Measurements from ENCODE around the gene MITF.
"Not testable (repeated sequence)": the region's sequence is repeated elsewhere in the genome, so short reads cannot be mapped to it uniquely, and the experiment has no call there.

The MITF gene

DNA sequence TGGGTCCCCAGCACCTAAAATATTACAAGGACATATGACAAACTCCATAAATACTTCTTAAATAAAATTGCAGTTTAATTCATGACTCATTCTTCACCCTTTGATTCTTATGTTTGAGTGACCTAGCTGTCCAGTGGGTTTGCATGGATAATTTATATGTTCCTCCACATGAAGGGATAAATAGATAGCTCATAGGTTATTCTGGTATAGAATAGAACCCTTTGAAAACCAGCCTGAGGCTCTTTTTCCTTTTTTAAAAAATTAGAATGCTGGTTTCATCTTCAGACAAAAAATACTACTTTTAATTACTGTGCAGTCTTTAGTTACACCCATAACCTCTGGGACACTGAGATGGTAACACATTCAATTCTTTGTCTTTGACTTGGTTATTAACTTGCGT lies 163.1 kb downstream of the MITF start:
- DNase-seq (ENCODE audit: extremely low read depth, low read depth): no peak
- no peak overlapping the region for H3K4me3 ChIP-seq (replicated peaks; ENCODE audit: low read depth, low read length)

DNA sequence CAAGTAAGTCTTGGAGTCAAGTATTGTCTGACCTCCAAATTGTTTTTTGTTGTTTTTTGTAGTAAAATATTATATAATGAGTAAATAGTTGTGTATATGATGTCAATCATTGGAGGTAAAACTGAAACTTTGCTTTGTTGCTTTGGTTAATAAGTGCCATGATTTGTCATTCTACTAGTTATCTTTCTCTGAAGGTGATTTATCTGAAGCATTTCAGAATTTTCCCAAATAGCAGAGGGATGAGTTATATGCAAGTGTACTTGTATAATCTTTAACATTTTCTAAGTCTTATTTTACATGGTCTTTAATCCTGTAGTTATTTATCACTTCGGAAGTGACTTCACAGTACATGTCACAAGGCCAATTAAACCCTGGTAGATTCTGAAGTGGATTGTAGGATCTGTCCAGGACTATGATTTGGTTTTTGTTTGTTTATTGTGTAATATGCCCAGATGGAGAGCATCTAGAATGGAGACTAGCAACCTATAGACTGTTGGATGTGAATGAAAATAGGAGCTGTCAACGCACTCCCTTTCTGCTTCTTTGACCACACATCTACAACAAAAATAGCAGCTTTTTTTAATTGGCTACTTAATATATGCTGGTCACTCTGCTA lies 167.2 kb downstream of the MITF start:
- TF ChIP-seq, protein P1, sequence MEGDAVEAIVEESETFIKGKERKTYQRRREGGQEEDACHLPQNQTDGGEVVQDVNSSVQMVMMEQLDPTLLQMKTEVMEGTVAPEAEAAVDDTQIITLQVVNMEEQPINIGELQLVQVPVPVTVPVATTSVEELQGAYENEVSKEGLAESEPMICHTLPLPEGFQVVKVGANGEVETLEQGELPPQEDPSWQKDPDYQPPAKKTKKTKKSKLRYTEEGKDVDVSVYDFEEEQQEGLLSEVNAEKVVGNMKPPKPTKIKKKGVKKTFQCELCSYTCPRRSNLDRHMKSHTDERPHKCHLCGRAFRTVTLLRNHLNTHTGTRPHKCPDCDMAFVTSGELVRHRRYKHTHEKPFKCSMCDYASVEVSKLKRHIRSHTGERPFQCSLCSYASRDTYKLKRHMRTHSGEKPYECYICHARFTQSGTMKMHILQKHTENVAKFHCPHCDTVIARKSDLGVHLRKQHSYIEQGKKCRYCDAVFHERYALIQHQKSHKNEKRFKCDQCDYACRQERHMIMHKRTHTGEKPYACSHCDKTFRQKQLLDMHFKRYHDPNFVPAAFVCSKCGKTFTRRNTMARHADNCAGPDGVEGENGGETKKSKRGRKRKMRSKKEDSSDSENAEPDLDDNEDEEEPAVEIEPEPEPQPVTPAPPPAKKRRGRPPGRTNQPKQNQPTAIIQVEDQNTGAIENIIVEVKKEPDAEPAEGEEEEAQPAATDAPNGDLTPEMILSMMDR (IDR thresholded peaks at IDR 0.05; ENCODE audit: low read depth, low read length, missing control alignments): no peak
- H3K4me3 ChIP-seq (replicated peaks; ENCODE audit: low read depth, low read length): no peak overlapping the region
- DNase-seq (ENCODE audit: extremely low read depth, low read depth): no peak

More for the DNA sequence above, 163.1 kb downstream of the MITF start:
- TF ChIP-seq, protein P1 (IDR thresholded peaks at IDR 0.05; ENCODE audit: low read depth, low read length, missing control alignments): no peak

DNA sequence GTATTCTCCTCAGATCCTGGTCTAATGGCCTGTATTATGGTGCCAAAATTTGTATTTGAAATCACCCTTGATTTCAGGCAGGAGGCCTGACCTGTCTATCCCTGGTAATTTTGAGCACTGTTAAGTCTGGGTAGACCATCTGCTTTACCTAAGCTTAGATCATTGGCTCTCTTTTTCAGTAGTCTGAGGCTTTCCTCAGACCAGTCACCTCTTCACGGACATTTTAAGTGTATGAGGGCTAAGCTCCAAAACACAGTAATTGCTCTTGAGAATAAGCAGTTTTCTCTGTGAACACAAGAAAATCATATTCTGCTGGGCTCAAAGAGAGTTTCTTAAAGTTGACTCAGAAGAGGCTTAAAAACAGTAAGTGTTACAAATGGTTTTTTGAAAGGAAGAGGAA lies 168.3 kb downstream of the MITF start:
- no peak for DNase-seq (ENCODE audit: extremely low read depth, low read depth)
- H3K4me3 ChIP-seq (replicated peaks; ENCODE audit: low read depth, low read length): no peak overlapping the region
- TF ChIP-seq, protein P1 (IDR thresholded peaks at IDR 0.05; ENCODE audit: low read depth, low read length, missing control alignments): no peak

DNA sequence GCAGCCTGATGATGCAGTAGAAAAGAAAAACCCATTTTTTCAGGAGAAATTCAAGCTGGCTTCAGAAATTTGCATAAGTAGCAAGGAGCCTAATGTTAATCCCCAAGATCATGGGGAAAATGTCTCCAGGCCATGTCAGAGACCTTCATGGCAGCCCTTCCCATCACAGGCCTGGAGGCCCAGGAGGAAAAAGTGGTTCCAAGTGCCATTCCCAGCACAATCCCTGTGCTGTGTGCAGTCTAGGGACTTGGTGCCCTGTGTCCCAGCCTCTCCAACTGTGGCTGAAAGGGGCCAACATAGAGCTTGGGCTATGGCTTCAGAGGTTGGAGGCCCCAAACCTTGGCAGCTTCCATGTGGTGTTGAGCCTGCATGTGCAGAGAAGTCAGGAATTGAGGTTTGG lies 170.6 kb downstream of the MITF start:
- not testable (repeated sequence) for H3K4me3 ChIP-seq (replicated peaks; ENCODE audit: low read depth, low read length); DNase-seq (ENCODE audit: extremely low read depth, low read depth)

DNA sequence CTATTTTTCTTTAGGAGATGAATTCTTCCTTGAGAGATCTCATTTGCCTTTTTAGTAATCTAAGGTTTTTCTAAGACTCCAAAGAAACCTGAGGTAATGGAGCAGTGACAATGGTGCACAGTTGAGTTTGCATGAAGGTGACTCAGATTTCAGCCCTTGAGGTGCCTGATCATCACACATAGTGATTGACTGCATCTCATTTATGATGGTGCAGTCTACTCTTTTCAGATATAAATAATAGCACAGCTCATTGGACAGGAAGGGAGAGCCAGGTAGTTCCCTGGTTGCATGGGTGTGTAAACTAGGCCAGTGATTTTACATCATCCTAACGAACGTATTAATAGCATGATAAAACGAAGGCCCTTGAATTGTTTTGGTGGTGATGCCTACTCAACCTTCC lies 174.2 kb downstream of the MITF start:
- no peak for DNase-seq (ENCODE audit: extremely low read depth, low read depth)
- H3K4me3 ChIP-seq (replicated peaks; ENCODE audit: low read depth, low read length): no peak overlapping the region
- TF ChIP-seq, protein P1 (IDR thresholded peaks at IDR 0.05; ENCODE audit: low read depth, low read length, missing control alignments): no peak

DNA sequence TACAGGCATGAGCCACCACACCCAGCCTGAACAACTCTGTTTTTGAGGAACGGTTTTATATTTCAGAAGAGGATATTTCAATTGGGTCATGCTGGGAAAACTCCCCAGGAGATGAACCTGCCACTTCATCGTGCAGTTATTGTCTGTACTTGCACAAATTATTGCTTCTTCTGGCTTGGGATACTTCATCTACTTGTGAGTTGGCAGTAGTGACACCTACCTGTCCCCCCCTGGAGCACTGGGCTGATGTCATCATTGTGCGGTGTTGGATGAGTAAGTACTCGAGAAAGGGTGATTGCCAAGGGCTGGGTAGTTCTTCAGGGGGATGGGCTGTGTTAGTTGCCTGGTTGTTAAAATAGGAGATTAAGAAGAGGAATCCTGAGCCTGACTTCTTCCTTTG lies 175.1 kb downstream of the MITF start:
- no peak for DNase-seq (ENCODE audit: extremely low read depth, low read depth)
- no peak overlapping the region for H3K4me3 ChIP-seq (replicated peaks; ENCODE audit: low read depth, low read length)
- TF ChIP-seq, protein P1 (IDR thresholded peaks at IDR 0.05; ENCODE audit: low read depth, low read length, missing control alignments): no peak

DNA sequence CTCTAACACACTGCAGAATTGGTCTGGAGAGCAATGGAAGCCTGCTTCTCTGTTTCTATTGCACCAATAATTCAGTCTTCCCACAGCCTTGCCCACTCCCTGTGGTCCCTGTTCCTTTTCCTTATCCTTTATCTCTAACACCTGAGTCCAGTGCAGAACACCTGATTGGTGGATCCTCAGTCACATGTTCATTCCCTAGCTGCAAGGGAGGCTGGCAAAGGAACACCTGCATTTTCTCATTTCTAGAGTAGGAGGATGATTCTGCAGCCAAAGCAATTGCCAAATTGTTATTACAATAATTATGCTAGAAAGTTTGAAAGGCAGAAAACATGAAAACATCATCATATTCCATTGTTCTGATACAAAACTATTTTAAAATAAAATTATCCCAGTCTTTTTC lies 176.5 kb downstream of the MITF start:
- H3K4me3 ChIP-seq (replicated peaks; ENCODE audit: low read depth, low read length): no peak overlapping the region
- TF ChIP-seq, protein P1 (IDR thresholded peaks at IDR 0.05; ENCODE audit: low read depth, low read length, missing control alignments): no peak
- DNase-seq (ENCODE audit: extremely low read depth, low read depth): no peak
